Tibial nerve (tissue), 4 donors: Measurements from ENCODE around the gene ZNF836.

ENCODE experiments used
- EP300 ChIP-seq, 2 donors: sonication (generic); formaldehyde crosslinking; IDR thresholded peaks; one replicate each; pipeline ENCODE4 v1.6.1; 2017; ENCODE audit warnings: antibody characterized with exemption in 2 of 2, mild to moderate bottlenecking in 1 of 2
- POLR2A ChIP-seq, 2 donors: fragments of 450-650 bp; IDR thresholded peaks; one replicate each; pipeline ENCODE4 v1.6.1; 2017; ENCODE audit warnings: antibody characterized with exemption in 2 of 2, mild to moderate bottlenecking in 2 of 2, moderate library complexity in 2 of 2
- TF ChIP-seq, protein P1 (sequence below), 5 experiments: fragments of 200-600 bp in 3 of 5; fragments of 450-650 bp in 2 of 5; sonication (generic) in 3 of 5; IDR thresholded peaks; one replicate each; pipeline ENCODE4 v1.5.1; 2016 to 2019; ENCODE audit warnings: antibody characterized with exemption in 5 of 5, mild to moderate bottlenecking in 3 of 5, moderate library complexity in 2 of 5

DNA sequence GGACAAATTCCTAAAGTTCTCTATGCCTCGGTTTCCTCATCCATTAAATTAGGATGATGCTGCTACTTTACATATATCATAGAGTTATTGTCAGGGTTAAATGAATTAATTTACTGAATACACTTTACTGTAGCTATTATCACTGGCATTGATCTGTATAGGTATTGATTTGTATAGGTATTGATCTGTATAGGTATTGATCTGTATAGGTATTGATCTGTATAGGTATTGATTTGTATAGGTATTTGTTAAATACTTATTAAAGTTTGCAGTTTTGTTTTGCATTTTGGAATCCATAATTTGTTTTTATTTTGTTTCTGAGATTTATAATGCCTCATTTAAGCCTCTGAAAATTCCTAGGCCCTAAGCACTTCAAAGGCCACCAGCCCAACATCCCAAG lies 16.0 kb upstream of the ZNF836 start:
- TF ChIP-seq POLR2A (IDR thresholded peaks at IDR 0.05), result no peak
- no peak for TF ChIP-seq EP300 (IDR thresholded peaks at IDR 0.05)
- TF ChIP-seq, protein P1, sequence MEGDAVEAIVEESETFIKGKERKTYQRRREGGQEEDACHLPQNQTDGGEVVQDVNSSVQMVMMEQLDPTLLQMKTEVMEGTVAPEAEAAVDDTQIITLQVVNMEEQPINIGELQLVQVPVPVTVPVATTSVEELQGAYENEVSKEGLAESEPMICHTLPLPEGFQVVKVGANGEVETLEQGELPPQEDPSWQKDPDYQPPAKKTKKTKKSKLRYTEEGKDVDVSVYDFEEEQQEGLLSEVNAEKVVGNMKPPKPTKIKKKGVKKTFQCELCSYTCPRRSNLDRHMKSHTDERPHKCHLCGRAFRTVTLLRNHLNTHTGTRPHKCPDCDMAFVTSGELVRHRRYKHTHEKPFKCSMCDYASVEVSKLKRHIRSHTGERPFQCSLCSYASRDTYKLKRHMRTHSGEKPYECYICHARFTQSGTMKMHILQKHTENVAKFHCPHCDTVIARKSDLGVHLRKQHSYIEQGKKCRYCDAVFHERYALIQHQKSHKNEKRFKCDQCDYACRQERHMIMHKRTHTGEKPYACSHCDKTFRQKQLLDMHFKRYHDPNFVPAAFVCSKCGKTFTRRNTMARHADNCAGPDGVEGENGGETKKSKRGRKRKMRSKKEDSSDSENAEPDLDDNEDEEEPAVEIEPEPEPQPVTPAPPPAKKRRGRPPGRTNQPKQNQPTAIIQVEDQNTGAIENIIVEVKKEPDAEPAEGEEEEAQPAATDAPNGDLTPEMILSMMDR (IDR thresholded peaks at IDR 0.05), result no peak
